Measurements from ENCODE around the gene AP1S3. TPM values are rescaled to one million over a fixed set of nuclear protein-coding genes. Genes with fewer than 3 reads are reported as not detected.
A peak's percentile ranks its signal among the peaks of the same experiment; 100 is the strongest.

Gene AP1S3
- total RNA-seq, 1 donor from 2014 or later = 3.5 TPM

GRCh38 chr2:223747392-223748042, 89.9 kb downstream of the AP1S3 start:
- Mint-ChIP-seq H3K27me3 (ENCODE audit: unreplicated experiment) (no peaks in the 10 kb centered on the region), H3K4me1 (ENCODE audit: unreplicated experiment) (peaks cover 9% of the 10 kb centered on the region), H3K36me3 (ENCODE audit: unreplicated experiment) (no peaks in the 10 kb centered on the region), H3K9me3 (ENCODE audit: unreplicated experiment) (no peaks in the 10 kb centered on the region), H3K27ac (ENCODE audit: unreplicated experiment) (no peak overlapping the region), H3K4me3 (ENCODE audit: unreplicated experiment) (no peak overlapping the region)
- no peak for DNase-seq (ENCODE audit: extremely low spot score, unreplicated experiment)
- TF ChIP-seq CTCF (IDR thresholded peaks at IDR 0.05) = no peak

GRCh38 chr2:223746611-223747010, 90.8 kb downstream of the AP1S3 start:
- Mint-ChIP-seq H3K9me3 (ENCODE audit: unreplicated experiment) (no peaks in the 10 kb centered on the region), H3K4me3 (ENCODE audit: unreplicated experiment) (no peak overlapping the region), H3K27me3 (ENCODE audit: unreplicated experiment) (no peaks in the 10 kb centered on the region), H3K36me3 (ENCODE audit: unreplicated experiment) (no peaks in the 10 kb centered on the region), H3K27ac (ENCODE audit: unreplicated experiment) (no peak overlapping the region), H3K4me1 (ENCODE audit: unreplicated experiment) (peaks cover 9% of the 10 kb centered on the region)
- TF ChIP-seq CTCF (IDR thresholded peaks at IDR 0.05) = no peak
- no peak for DNase-seq (ENCODE audit: extremely low spot score, unreplicated experiment)

- no peaks in the 10 kb centered on the region for H3K36me3 Mint-ChIP-seq (ENCODE audit: unreplicated experiment)
- H3K4me1 Mint-ChIP-seq (ENCODE audit: unreplicated experiment) = peaks cover 6% of the 10 kb centered on the region
- H3K27ac Mint-ChIP-seq (ENCODE audit: unreplicated experiment) = no peak overlapping the region
- H3K9me3 Mint-ChIP-seq (ENCODE audit: unreplicated experiment) = no peaks in the 10 kb centered on the region
- H3K27me3 Mint-ChIP-seq (ENCODE audit: unreplicated experiment) = no peaks in the 10 kb centered on the region
- TF ChIP-seq CTCF (IDR thresholded peaks at IDR 0.05) = no peak
- no peak for DNase-seq (ENCODE audit: extremely low spot score, unreplicated experiment)
- no peak overlapping the region for H3K4me3 Mint-ChIP-seq (ENCODE audit: unreplicated experiment)
Measured at GRCh38 chr2:223744580-223744979, 92.8 kb downstream of the AP1S3 start.

GRCh38 chr2:223740679-223741078, 96.7 kb downstream of the AP1S3 start:
- Mint-ChIP-seq H3K4me1 (ENCODE audit: unreplicated experiment) (peaks cover 10% of the 10 kb centered on the region), H3K27ac (ENCODE audit: unreplicated experiment) (no peak overlapping the region), H3K36me3 (ENCODE audit: unreplicated experiment) (no peaks in the 10 kb centered on the region), H3K9me3 (ENCODE audit: unreplicated experiment) (peaks cover 5% of the 10 kb centered on the region), H3K4me3 (ENCODE audit: unreplicated experiment) (no peak overlapping the region), H3K27me3 (ENCODE audit: unreplicated experiment) (no peaks in the 10 kb centered on the region)
- TF ChIP-seq CTCF (IDR thresholded peaks at IDR 0.05) = no peak
- peak; percentile 30 for DNase-seq (ENCODE audit: extremely low spot score, unreplicated experiment)

- no peak for TF ChIP-seq CTCF (IDR thresholded peaks at IDR 0.05)
- peaks cover 5% of the 10 kb centered on the region for H3K9me3 Mint-ChIP-seq (ENCODE audit: unreplicated experiment)
- H3K4me1 Mint-ChIP-seq (ENCODE audit: unreplicated experiment) = peaks cover 15% of the 10 kb centered on the region
- H3K36me3 Mint-ChIP-seq (ENCODE audit: unreplicated experiment) = no peaks in the 10 kb centered on the region
- DNase-seq (ENCODE audit: extremely low spot score, unreplicated experiment) = peak; percentile 36
- no peak overlapping the region for H3K4me3 Mint-ChIP-seq (ENCODE audit: unreplicated experiment)
- no peaks in the 10 kb centered on the region for H3K27me3 Mint-ChIP-seq (ENCODE audit: unreplicated experiment)
- H3K27ac Mint-ChIP-seq (ENCODE audit: unreplicated experiment) = no peak overlapping the region
Measured at GRCh38 chr2:223737207-223737606, 100.2 kb downstream of the AP1S3 start.

All from osteocyte (in vitro differentiated cells).